ENCODE measurements around the gene FSTL3. TPM values are rescaled to one million over a fixed set of nuclear protein-coding genes. Genes with fewer than 3 reads are reported as not detected.

Gene FSTL3
- total RNA-seq, 4 donors from 2014 or later: 14.4 to 51.6 (median 43.5) TPM

DNA sequence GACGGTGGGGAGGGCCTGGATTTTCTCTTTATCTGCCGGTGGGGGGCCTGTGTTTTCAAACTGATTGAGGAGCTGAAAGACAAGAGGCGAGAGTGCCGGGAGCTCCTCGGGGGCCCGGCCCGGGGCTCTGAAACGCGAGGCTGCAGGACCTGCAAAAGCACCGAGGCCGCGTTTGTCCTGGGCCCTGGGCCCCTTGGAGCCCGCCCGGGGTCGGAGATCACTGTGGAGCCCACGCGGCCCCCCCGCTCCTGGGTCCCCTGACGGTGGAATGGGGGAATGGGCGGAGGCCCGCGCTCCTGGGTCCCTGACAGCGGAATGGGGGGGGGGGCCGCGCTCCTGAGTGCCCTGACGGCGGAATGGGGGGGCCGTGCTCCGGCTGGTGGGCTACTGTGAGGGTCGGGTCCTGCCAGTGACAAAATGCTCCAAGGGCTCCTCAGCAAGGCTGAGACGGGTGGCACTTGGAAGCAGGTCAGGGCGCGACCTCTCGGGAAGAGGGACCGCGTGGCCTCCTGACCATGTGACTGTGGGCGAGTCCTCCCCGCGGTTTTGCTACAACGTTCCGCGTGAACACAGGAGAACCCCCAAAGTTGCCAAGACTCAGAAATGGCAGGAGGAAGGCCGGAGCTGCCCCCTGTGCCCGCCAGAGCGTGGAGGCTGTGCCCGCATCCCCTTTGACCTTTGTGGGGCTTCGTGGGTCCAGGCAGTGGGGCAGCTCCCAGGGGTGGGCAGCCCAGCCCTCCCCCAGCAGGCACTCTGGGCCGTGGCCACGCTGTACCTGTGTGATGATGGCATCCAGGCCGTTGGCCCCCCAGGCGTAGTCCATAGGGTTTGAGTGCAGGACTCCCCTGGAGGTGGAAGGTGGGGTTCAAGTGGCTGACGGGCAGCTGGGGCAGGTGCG lies 27.0 kb upstream of the FSTL3 start:
- intact Hi-C loops (cut with DNase I; ENCODE audit: low total_unique reads): no loop called here
- H3K4me3 ChIP-seq (ENCODE audit: low read depth, poor library complexity, severe bottlenecking): no peak overlapping the region
- TF ChIP-seq, protein P1, sequence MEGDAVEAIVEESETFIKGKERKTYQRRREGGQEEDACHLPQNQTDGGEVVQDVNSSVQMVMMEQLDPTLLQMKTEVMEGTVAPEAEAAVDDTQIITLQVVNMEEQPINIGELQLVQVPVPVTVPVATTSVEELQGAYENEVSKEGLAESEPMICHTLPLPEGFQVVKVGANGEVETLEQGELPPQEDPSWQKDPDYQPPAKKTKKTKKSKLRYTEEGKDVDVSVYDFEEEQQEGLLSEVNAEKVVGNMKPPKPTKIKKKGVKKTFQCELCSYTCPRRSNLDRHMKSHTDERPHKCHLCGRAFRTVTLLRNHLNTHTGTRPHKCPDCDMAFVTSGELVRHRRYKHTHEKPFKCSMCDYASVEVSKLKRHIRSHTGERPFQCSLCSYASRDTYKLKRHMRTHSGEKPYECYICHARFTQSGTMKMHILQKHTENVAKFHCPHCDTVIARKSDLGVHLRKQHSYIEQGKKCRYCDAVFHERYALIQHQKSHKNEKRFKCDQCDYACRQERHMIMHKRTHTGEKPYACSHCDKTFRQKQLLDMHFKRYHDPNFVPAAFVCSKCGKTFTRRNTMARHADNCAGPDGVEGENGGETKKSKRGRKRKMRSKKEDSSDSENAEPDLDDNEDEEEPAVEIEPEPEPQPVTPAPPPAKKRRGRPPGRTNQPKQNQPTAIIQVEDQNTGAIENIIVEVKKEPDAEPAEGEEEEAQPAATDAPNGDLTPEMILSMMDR (IDR thresholded peaks at IDR 0.05): no peak
- 93 to 94% methylated on average over 45 to 47 of the region's 53 CpGs for WGBS, 2 donors
- no peak for DNase-seq (ENCODE audit: low spot score in 2 of 2)

DNA sequence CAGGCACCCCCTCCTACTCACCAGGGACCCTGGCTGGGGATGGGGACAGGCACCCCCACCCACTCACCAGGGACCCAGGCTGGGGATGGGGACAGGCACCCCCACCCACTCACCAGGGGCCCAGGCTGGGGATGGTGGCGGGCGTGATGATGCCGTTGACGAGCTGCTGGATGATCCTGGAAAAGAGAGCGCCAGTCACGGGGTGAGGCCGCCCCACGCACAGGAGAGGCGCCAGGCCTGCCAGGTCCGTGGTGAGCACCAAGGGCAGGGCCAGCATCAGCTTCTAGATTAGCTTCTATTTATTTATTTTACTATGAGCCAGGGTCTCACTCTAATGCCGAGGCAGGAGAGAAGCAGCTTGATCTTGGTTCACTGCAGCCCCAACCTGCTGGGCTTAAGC lies 26.1 kb upstream of the FSTL3 start:
- H3K4me3 ChIP-seq (ENCODE audit: low read depth, poor library complexity, severe bottlenecking): no peak overlapping the region
- TF ChIP-seq POLR2A (IDR thresholded peaks at IDR 0.05): no peak
- TF ChIP-seq, protein P1 (IDR thresholded peaks at IDR 0.05): no peak
- no peak for DNase-seq (ENCODE audit: low spot score in 2 of 2)
- WGBS, 2 donors: 82 to 93% methylated on average over 11 of the region's 11 CpGs
- intact Hi-C loops (cut with DNase I; ENCODE audit: low total_unique reads): no loop called here

DNA sequence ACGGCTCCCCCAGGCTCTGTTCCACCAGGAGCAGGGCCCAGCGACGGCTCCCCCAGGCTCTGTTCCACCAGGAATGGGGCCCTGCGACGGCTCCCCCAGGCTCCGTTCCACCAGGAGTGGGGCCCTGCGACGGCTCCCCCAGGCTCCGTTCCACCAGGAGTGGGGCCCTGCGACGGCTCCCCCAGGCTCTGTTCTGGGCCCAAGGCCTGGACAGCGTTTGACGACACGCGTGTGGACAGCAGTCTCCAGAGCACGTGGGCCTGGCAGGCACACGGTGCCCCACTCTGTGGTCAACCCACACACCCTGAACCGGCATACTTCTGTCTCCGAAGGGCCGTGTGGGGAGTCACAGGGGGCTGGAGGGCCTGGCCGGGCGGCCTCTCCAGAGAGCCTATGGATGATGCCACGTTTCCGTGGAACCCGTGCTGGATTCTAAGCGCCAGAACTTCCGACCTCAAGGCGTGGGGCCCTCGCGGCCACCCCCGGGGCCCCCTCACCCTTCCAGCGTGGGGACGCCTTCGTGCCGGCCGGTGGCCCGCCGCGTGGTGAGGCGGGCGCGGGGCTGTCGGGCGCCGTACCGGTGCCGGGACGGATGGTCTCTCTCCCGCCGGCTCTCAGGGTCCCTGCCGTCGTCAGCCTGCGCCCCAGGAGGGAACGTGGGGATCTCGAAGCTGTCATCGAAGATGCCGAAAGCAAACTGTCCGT lies 24.9 kb upstream of the FSTL3 start:
- DNase-seq (ENCODE audit: low spot score in 2 of 2): no peak
- no peak for TF ChIP-seq POLR2A (IDR thresholded peaks at IDR 0.05)
- TF ChIP-seq, protein P1 (IDR thresholded peaks at IDR 0.05): no peak
- no peak overlapping the region for H3K4me3 ChIP-seq (ENCODE audit: low read depth, poor library complexity, severe bottlenecking)
- intact Hi-C loops (cut with DNase I; ENCODE audit: low total_unique reads): no loop called here
- WGBS, 2 donors: 94 to 97% methylated on average over 32 to 58 of the region's 58 CpGs

DNA sequence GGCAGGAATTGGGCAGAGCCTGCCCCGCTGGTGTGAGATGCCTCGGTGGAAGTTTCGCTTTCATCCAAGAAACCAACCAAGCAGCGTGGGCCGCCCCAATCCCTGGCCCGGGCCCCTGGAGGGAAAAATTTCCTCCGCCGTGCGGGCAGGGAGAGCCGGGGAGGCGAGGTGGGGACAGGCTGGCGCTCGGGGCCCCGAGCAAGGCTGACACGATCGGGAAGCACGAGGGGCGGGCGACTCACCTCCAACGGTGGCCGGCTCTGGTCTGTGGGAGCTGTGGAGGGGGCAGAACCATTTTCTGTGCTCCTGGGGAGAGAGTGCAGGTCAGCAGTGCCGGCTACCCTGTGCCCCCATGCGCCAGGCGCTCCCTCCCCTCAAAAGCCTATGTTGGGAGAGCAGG lies 24.2 kb upstream of the FSTL3 start:
- intact Hi-C loops (cut with DNase I; ENCODE audit: low total_unique reads): no loop called here
- H3K4me3 ChIP-seq (ENCODE audit: low read depth, poor library complexity, severe bottlenecking): no peak overlapping the region
- TF ChIP-seq POLR2A (IDR thresholded peaks at IDR 0.05): no peak
- TF ChIP-seq, protein P1 (IDR thresholded peaks at IDR 0.05): no peak
- WGBS, 2 donors: 86 to 89% methylated on average over 20 to 23 of the region's 24 CpGs
- DNase-seq (ENCODE audit: low spot score in 2 of 2): no peak

DNA sequence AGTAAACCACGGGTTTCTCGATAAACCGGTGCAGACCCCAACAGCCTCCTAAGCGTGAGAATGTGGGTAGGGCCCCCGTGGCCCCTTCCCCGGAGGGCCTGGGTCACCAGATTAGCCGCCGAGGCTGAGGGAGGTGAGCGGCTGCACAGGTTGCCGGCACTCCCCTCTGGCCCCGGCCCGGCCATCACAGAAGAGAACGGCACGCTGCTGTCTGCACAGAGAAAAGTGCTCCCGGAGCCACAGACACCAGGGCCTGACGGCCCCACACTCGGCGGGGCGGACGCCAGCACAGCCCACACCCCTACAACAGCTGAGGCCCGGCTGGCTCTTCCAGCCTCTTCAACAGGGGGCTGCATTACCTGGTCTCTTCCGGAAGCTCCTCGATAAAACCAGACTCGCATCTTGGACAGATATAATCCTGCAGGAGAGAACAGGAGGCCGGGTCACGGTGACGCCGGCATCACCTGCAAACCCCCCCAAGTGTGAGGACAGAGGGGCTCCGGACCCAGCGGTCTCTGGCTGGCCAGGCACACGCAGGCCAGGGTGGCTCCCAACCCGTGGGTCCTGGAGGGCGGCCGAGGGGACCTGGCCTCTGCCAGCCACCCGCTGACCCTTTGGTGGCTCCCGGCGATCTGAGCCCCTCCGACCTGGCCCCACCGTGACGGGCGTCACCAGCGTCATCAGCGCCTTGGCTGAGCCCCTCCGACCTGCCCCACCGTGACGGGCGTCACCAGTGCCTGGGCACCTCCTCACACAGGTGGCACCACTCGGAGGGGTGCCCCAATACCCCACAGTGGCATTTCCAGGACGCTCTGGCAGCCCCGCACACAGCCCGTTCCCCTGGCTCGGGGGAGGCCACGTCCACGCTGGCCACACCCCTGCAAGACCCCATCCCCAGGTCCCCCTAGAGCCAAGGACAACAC lies 23.5 kb upstream of the FSTL3 start:
- H3K4me3 ChIP-seq (ENCODE audit: low read depth, poor library complexity, severe bottlenecking): no peak overlapping the region
- no peak for DNase-seq (ENCODE audit: low spot score in 2 of 2)
- intact Hi-C loops (cut with DNase I; ENCODE audit: low total_unique reads): no loop called here

More for the DNA sequence above, 23.5 kb upstream of the FSTL3 start:
- no peak for TF ChIP-seq POLR2A (IDR thresholded peaks at IDR 0.05)
- TF ChIP-seq, protein P1 (IDR thresholded peaks at IDR 0.05): no peak
- 91% methylated on average over 42 to 46 of the region's 54 CpGs for WGBS, 2 donors

Measured in lower leg skin (tissue), 4 donors.